ENCODE data around the gene UBE2U. TPM values are rescaled to one million over a fixed set of nuclear protein-coding genes. Genes with fewer than 3 reads are reported as not detected.
A peak's percentile ranks its signal among the peaks of the same experiment; 100 is the strongest.

The UBE2U gene
- total RNA-seq, 1 donor from 2014 or later = not detected

GRCh38 chr1:64173336-64173940 is 30.0 kb upstream of the UBE2U start:
- DNase-seq (no peak), ATAC-seq (peak; percentile 15)
- TF ChIP-seq CTCF (IDR thresholded peaks at IDR 0.05) = no peak
- intact Hi-C loops (cut with DNase I) = no loop called here
- H3K4me3 ChIP-seq = no peak overlapping the region
- no peaks in the 10 kb centered on the region for H3K27me3 ChIP-seq
- H3K9me3 ChIP-seq = no peaks in the 10 kb centered on the region
- H3K4me1 ChIP-seq = peaks cover 20% of the 10 kb centered on the region
- H3K27ac ChIP-seq = no peak overlapping the region
- H3K36me3 ChIP-seq = peaks cover 4% of the 10 kb centered on the region

- TF ChIP-seq CTCF (IDR thresholded peaks at IDR 0.05) = no peak
- H3K36me3 ChIP-seq = peaks cover 4% of the 10 kb centered on the region
- intact Hi-C loops (cut with DNase I) = no loop called here
- H3K9me3 ChIP-seq = no peaks in the 10 kb centered on the region
- no peak for DNase-seq
- no peaks in the 10 kb centered on the region for H3K27me3 ChIP-seq
- ATAC-seq = no peak
- no peak overlapping the region for H3K27ac ChIP-seq
- no peak overlapping the region for H3K4me3 ChIP-seq
- peaks cover 20% of the 10 kb centered on the region for H3K4me1 ChIP-seq
Observed at GRCh38 chr1:64175639-64176038, 27.8 kb upstream of the UBE2U start.

DNA sequence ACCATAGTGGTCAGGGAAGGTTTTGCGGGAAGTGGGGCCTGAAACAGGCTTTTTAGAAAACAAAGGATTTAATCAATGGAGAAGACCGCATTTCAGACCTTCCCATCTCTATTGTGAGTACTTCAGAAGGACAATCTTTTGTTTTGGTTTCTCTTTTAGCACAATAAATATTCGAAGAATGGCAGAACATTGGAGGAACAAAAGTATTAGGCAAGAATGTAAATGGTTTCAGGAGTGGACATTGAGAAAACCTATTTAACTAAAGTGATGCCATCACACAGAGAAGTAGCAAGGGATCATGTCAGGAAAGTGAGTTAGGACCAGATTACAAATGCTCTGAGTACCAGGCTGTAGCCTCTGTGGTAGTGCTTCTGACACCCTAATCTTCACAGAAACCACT is 26.8 kb upstream of the UBE2U start:
- H3K4me1 ChIP-seq = peaks cover 15% of the 10 kb centered on the region
- intact Hi-C loops (cut with DNase I) = no loop called here

GRCh38 chr1:64179588-64179987 is 23.8 kb upstream of the UBE2U start:
- Histone ChIP-seq H3K27ac (no peak overlapping the region), H3K4me1 (no peaks in the 10 kb centered on the region), H3K4me3 (no peak overlapping the region), H3K27me3 (no peaks in the 10 kb centered on the region), H3K36me3 (peaks cover 4% of the 10 kb centered on the region), H3K9me3 (no peaks in the 10 kb centered on the region)
- ATAC-seq = no peak
- TF ChIP-seq CTCF (IDR thresholded peaks at IDR 0.05) = no peak
- DNase-seq = no peak
- intact Hi-C loops (cut with DNase I) = no loop called here

More for the DNA sequence above, 26.8 kb upstream of the UBE2U start:
- DNase-seq (no peak), ATAC-seq (no peak)
- Histone ChIP-seq H3K27ac (no peak overlapping the region), H3K4me3 (no peak overlapping the region), H3K27me3 (no peaks in the 10 kb centered on the region), H3K9me3 (no peaks in the 10 kb centered on the region), H3K36me3 (peaks cover 4% of the 10 kb centered on the region)
- TF ChIP-seq CTCF (IDR thresholded peaks at IDR 0.05) = no peak

DNA sequence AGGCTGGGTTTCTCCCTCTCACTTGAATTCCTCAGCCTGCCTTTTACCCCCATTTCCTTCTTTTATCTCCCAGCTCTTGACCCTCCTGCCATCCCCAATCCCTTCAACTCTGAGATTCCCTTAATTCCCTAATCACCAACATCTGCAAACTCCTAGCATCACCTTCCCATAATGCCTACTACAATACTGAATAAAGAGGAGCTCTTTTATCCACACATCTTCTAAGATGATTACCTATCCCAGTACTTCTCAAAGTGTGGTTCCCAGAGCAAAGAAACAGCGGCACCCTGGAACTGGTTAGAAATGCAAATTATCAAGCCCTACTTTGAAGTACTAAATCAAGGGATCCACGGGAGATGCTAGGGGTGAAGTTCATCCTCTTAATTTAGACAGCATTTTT is 21.2 kb upstream of the UBE2U start:
- intact Hi-C loops (cut with DNase I) = no loop called here
- H3K4me1 ChIP-seq = no peaks in the 10 kb centered on the region
- no peaks in the 10 kb centered on the region for H3K27me3 ChIP-seq
- no peak for TF ChIP-seq CTCF (IDR thresholded peaks at IDR 0.05)
- DNase-seq = no peak
- ATAC-seq = no peak
- no peak overlapping the region for H3K27ac ChIP-seq
- H3K4me3 ChIP-seq = no peak overlapping the region
- H3K36me3 ChIP-seq = peaks cover 4% of the 10 kb centered on the region
- H3K9me3 ChIP-seq = no peaks in the 10 kb centered on the region

Data from upper lobe of right lung (tissue), 1 donor.